ENCODE measurements around the gene C22orf39.

C22orf39 gene

GRCh38 chr22:19398206-19398605 lies 49.3 kb downstream of the C22orf39 start:
- no peak for DNase-seq (ENCODE audit: low read depth)

- no peak for DNase-seq (ENCODE audit: low read depth)
Observed at GRCh38 chr22:19397734-19398104, 49.8 kb downstream of the C22orf39 start.

GRCh38 chr22:19396934-19397733 lies 50.4 kb downstream of the C22orf39 start:
- DNase-seq (ENCODE audit: low read depth), result no peak

- no peak for DNase-seq (ENCODE audit: low read depth)
Observed at GRCh38 chr22:19396561-19396933, 51.0 kb downstream of the C22orf39 start.

GRCh38 chr22:19395276-19395675 lies 52.2 kb downstream of the C22orf39 start:
- DNase-seq (ENCODE audit: low read depth), result no peak

- DNase-seq (ENCODE audit: low read depth), result no peak
Observed at GRCh38 chr22:19394274-19395050, 53.0 kb downstream of the C22orf39 start.

GRCh38 chr22:19393704-19394103 lies 53.8 kb downstream of the C22orf39 start:
- DNase-seq (ENCODE audit: low read depth), result no peak

Measured in activated T-helper 9 cell treated with anti-CD3 and anti-CD28 coated beads, Interleukin-2, amount 50 U/mL, for 16 hours (primary cell).